Left ventricle myocardium inferior (tissue), 1 donor: ENCODE results near the gene FAM222B. TPM values are rescaled to one million over a fixed set of nuclear protein-coding genes. Genes with fewer than 3 reads are reported as not detected.
A peak's percentile ranks its signal among the peaks of the same experiment; 100 is the strongest.

ENCODE experiments used
- DNase-seq: peaks from one replicate; pipeline ENCODE4 v3.0.0-alpha.2; 2020
- H3K27ac ChIP-seq: fragments of 200-600 bp; replicated peaks from 2 replicates; pipeline ENCODE4 v1.8.0; 2021
- H3K27me3 ChIP-seq: fragments of 200-600 bp; 2 replicates; pipeline ENCODE4 v1.8.0; 2021; ENCODE audit warnings: low read depth
- H3K36me3 ChIP-seq: fragments of 200-600 bp; 2 replicates; pipeline ENCODE4 v1.8.0; 2021
- H3K4me1 ChIP-seq: fragments of 200-600 bp; 2 replicates; pipeline ENCODE4 v1.8.0; 2021
- H3K4me3 ChIP-seq: fragments of 200-600 bp; 2 replicates; pipeline ENCODE4 v1.8.0; 2021; ENCODE audit warnings: mild to moderate bottlenecking, moderate library complexity
- H3K9me3 ChIP-seq: fragments of 200-600 bp; replicated peaks from 2 replicates; pipeline ENCODE4 v1.8.0; 2021
- CTCF ChIP-seq: fragments of 200-600 bp; IDR thresholded peaks from 2 replicates; pipeline ENCODE4 v1.8.0; 2021; ENCODE audit warnings: antibody characterized with exemption, mild to moderate bottlenecking, borderline replicate concordance
- intact Hi-C: fragments of 100-400 bp; cut with micrococcal nuclease; formaldehyde crosslinking; loops from one replicate; pipeline ENCODE4 v1.11.0; 2022
- total RNA-seq: library from RNA; stranded (reverse); fragmentation: NEBNext Ultra II Directional; extraction: Animal tissue kit (Norgen Biotek cat#: 25700); gene quantifications from one replicate; pipeline ENCODE4 v1.2.1, GENCODE V29; 2021
- donor health status: DM: no; HTN: yes; CAD: no; lungs with severe emphysema.

FAM222B gene
- total RNA-seq, 1 donor from 2014 or later, result 17.5 TPM

- peak; percentile 92 for DNase-seq
- Histone ChIP-seq H3K27me3 (no peaks in the 10 kb centered on the region), H3K9me3 (no peaks in the 10 kb centered on the region), H3K27ac (peak overlapping the region; percentile 4), H3K36me3 (peaks cover 13% of the 10 kb centered on the region), H3K4me3 (no peak overlapping the region), H3K4me1 (peaks cover 36% of the 10 kb centered on the region)
- peak; percentile 100 for TF ChIP-seq CTCF
- intact Hi-C loops, result no loop called here
These were observed 92.2 kb downstream of the FAM222B start for GRCh38 chr17:28750178-28751047.

- Histone ChIP-seq H3K4me3 (no peak overlapping the region), H3K27ac (no peak overlapping the region), H3K4me1 (peaks cover 43% of the 10 kb centered on the region), H3K36me3 (peaks cover 13% of the 10 kb centered on the region), H3K27me3 (no peaks in the 10 kb centered on the region), H3K9me3 (no peaks in the 10 kb centered on the region)
- no peak for TF ChIP-seq CTCF
- no peak for DNase-seq
- intact Hi-C loops, result no loop called here
These were observed 92.9 kb downstream of the FAM222B start for GRCh38 chr17:28749516-28750177.

- intact Hi-C loops, result no loop called here
- H3K4me3 ChIP-seq, result no peak overlapping the region
These were observed 93.6 kb downstream of the FAM222B start for GRCh38 chr17:28748852-28749515.

GRCh38 chr17:28747801-28748750, 94.5 kb downstream of the FAM222B start:
- no peak for DNase-seq
- Histone ChIP-seq H3K27ac (no peak overlapping the region), H3K4me3 (no peak overlapping the region), H3K36me3 (peaks cover 13% of the 10 kb centered on the region), H3K27me3 (no peaks in the 10 kb centered on the region), H3K9me3 (no peaks in the 10 kb centered on the region), H3K4me1 (peaks cover 57% of the 10 kb centered on the region)
- no peak for TF ChIP-seq CTCF
- intact Hi-C loops, result no loop called here

More at GRCh38 chr17:28748852-28749515, 93.6 kb downstream of the FAM222B start:
- no peak for DNase-seq
- TF ChIP-seq CTCF, result no peak
- Histone ChIP-seq H3K36me3 (peaks cover 13% of the 10 kb centered on the region), H3K9me3 (no peaks in the 10 kb centered on the region), H3K4me1 (peaks cover 50% of the 10 kb centered on the region), H3K27ac (no peak overlapping the region), H3K27me3 (no peaks in the 10 kb centered on the region)
